Measurements from ENCODE around the gene PPP1R10.

The PPP1R10 gene

DNA sequence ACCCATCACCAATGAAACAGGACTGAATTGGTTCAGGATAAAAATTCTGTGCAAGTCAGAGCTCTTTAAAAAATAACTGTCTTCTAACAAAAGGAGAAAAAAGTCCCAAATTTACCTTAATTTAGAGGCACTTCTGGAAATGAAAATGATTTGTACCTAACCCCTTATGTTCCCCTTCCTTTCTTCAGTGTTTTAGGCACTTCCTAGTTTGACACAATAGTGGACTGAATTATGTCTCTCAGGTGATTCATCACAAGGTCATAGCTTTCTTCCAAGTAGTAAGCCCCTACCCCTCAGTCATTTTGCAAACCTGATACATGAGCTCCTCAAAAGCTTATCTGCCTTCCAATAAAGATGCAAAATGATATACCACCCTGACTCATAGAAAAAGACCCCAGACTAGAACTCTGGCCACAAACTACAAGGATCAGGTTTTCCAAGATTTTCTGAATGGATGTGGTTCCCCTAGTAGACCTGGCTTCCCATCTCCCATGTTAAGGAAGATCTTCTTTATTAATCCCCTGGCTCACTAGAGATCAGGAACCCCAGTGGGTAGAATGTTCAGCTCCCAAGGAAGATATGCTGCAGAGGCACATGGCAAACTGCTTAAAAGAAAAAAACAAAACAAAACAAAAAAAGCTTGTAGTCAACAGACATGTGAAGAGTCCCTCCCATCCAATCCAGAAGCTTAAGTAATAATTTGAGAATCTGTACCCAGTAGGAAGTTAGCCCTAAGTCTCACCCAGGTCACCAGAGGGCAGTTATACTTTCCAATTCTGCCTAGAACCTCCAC lies 3.6 kb downstream of the PPP1R10 start:
- H3K4me3 ChIP-seq (replicated peaks; ENCODE audit: low read depth, low read length) = peak overlapping the region; percentile 90
- no peak for DNase-seq (ENCODE audit: low read depth)
- TF ChIP-seq, protein P1, sequence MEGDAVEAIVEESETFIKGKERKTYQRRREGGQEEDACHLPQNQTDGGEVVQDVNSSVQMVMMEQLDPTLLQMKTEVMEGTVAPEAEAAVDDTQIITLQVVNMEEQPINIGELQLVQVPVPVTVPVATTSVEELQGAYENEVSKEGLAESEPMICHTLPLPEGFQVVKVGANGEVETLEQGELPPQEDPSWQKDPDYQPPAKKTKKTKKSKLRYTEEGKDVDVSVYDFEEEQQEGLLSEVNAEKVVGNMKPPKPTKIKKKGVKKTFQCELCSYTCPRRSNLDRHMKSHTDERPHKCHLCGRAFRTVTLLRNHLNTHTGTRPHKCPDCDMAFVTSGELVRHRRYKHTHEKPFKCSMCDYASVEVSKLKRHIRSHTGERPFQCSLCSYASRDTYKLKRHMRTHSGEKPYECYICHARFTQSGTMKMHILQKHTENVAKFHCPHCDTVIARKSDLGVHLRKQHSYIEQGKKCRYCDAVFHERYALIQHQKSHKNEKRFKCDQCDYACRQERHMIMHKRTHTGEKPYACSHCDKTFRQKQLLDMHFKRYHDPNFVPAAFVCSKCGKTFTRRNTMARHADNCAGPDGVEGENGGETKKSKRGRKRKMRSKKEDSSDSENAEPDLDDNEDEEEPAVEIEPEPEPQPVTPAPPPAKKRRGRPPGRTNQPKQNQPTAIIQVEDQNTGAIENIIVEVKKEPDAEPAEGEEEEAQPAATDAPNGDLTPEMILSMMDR (IDR thresholded peaks at IDR 0.05; ENCODE audit: low read length, missing control alignments) = no peak

DNA sequence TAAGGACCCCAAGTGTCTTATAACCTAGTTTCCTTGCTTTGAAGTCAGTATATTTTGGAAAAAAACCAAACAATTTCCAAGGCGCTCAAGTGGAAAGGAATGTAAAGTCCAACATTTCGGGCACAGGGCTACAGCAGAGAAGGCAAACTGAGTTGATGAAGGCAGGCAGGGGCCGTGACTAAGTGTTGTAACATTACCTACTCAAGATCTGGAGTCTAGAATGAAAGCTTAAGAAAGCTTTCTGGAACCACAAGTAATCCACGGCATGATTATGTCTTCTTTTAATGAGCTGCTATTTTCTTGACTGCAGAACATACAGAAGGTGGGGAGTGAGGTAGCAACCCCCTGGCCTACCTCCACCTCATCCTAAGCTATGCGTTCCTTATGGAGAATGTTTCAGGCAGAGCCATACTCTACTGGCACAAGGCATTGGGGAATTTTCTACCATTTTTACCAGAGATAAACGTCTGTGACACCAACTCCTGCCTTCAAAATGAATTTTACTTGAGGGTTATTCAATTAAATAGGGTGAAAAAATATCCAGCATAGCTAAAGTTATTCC lies 4.3 kb downstream of the PPP1R10 start:
- DNase-seq (ENCODE audit: low read depth) = peak; percentile 37
- TF ChIP-seq, protein P1 (IDR thresholded peaks at IDR 0.05; ENCODE audit: low read length, missing control alignments) = no peak
- H3K4me3 ChIP-seq (replicated peaks; ENCODE audit: low read depth, low read length) = no peak overlapping the region

DNA sequence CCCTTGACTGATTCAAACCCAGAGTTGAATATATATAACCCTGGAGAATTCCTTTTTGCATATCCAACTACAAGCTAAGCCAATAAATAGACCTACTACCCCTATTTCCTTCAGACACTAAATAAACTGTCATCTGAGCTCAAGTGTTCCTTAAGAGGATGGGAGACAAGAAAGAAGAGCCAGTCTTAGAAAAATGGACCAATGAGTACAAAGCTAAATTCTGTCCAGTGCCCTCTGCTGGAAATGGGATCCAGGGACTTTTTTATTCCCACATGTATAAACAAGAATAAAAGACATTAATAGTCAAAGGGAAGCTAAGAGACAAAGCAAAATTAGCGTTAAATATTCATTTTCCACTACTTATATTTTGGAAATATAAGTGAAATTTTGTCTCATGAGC lies 4.8 kb downstream of the PPP1R10 start:
- TF ChIP-seq, protein P1 (IDR thresholded peaks at IDR 0.05; ENCODE audit: low read length, missing control alignments) = peak; percentile 52
- no peak overlapping the region for H3K4me3 ChIP-seq (replicated peaks; ENCODE audit: low read depth, low read length)
- peak; percentile 56 for DNase-seq (ENCODE audit: low read depth)

DNA sequence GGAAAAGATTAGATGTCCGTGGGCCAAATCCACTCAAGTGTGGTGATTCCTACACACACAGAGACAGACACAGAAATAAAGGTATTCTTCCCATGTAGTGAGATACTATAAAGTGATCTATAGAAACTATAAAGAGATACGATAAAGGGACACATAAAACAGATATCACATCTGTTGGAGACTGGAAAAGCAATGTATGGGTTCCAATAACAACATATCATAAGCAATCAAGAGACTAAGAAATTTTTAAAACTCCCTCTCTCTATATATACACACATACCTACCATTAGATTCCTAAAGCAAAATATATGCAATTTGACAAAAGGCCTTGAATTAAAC lies 5.2 kb downstream of the PPP1R10 start:
- TF ChIP-seq, protein P1 (IDR thresholded peaks at IDR 0.05; ENCODE audit: low read length, missing control alignments) = no peak
- no peak overlapping the region for H3K4me3 ChIP-seq (replicated peaks; ENCODE audit: low read depth, low read length)
- DNase-seq (ENCODE audit: low read depth) = no peak

DNA sequence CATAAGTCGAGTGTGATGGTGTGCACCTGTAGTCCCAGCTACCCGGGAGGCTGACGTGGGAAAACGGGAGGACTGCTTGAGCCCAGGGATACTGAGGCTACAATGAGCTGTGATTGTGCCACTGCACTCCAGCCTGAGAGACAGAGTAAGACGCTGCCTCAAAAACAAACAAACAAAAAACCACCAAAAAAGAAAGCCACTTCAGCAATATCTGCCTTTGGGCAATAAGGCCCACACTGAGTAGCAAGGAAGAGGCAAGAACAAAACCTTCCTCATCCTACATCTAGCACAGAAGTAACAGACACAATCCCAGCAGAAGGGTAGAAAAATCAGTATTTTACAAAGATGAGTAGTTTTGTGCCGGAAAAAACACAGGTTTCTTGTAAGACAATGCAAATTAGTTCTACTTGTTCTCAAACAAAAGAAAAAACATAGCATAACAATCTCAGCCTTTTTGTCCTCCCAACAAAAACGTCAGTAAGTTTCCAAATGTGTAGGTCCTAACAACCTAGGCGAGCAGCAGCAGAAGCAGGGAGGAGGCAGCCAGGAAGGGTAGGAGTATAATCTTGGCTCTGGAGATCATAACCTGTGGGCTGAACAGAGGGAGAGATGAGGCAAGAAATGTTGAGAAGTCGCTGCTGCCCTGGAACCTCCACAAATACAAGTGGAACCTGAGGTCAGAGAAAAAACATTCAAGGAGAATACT lies 5.7 kb downstream of the PPP1R10 start:
- DNase-seq (ENCODE audit: low read depth) = peak; percentile 47
- TF ChIP-seq, protein P1 (IDR thresholded peaks at IDR 0.05; ENCODE audit: low read length, missing control alignments) = no peak

DNA sequence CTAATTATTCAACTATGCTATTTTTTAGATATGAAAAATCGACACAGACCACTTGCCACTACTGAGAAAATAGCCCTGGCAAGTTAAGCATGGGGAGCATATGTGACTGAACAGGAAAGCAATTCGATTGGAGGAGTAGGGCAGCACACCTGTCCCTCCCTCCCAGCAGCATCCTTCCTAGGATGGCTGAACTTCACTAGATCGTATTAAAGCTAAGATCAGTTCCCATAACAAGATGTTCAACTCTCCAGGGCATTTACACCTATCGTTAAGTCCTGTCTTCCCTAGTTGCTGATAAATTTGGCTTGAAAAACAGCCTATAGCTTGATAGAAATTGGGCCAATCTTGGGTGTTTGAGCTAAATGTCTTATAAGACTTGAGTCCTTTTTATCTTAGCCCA lies 7.0 kb downstream of the PPP1R10 start:
- no peak for DNase-seq (ENCODE audit: low read depth)
- TF ChIP-seq, protein P1 (IDR thresholded peaks at IDR 0.05; ENCODE audit: low read length, missing control alignments) = no peak
- H3K4me3 ChIP-seq (replicated peaks; ENCODE audit: low read depth, low read length) = no peak overlapping the region

More for the DNA sequence above, 5.7 kb downstream of the PPP1R10 start:
- no peak overlapping the region for H3K4me3 ChIP-seq (replicated peaks; ENCODE audit: low read depth, low read length)

Data from fibroblast of pulmonary artery (primary cell).